AG20443 (cell line): Measurements from ENCODE around the gene AGT.
"Not testable (repeated sequence)": the region's sequence is repeated elsewhere in the genome, so short reads cannot be mapped to it uniquely, and the experiment has no call there.

Source experiments
- DNase-seq: peaks from one replicate; pipeline ENCODE4 v3.0.0; 2012; ENCODE audit warnings: low spot score, mixed read lengths

AGT gene

GRCh38 chr1:230707732-230708630 is 5.9 kb downstream of the AGT start:
- no peak for DNase-seq

DNA sequence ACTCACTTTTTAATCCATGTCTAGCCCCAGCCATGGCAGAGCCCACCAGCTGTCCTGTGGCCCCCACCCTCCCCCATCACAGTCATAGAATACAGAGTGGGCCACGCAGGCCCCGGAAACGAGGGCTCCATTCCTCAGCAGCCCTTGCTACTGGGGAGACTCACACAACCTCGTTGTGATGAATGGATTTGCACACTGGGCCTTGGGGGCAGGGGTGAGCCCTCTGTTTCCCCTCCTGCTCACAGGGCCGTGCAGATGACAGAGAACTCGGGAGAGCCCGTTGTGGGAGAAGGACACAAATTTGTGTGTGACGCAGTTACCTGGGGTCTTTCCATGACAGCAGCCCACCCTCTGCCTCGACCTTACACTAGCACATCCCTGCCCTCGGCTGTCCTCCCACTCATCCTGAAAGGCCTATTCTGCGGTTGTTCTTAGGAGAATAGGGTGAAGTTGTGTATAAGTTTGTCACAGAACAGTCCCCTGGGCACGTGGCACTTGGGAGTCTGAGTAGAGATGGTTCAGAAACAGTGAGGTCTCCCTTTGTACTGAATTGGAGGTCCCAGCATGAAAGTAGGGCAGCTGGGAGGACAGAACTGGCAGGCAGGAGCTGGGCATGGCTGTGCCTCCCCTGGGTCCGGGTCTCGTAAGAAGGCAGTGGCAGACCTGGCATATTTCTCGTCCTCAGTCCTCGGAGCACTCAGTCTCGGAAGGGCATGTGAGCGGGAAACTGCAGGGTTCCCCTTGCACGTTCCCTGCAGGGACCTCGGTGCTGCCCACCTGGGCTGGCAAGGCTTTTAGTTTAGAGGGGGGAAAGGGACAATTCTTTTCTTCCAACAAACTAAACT is 6.8 kb downstream of the AGT start:
- DNase-seq: no peak

DNA sequence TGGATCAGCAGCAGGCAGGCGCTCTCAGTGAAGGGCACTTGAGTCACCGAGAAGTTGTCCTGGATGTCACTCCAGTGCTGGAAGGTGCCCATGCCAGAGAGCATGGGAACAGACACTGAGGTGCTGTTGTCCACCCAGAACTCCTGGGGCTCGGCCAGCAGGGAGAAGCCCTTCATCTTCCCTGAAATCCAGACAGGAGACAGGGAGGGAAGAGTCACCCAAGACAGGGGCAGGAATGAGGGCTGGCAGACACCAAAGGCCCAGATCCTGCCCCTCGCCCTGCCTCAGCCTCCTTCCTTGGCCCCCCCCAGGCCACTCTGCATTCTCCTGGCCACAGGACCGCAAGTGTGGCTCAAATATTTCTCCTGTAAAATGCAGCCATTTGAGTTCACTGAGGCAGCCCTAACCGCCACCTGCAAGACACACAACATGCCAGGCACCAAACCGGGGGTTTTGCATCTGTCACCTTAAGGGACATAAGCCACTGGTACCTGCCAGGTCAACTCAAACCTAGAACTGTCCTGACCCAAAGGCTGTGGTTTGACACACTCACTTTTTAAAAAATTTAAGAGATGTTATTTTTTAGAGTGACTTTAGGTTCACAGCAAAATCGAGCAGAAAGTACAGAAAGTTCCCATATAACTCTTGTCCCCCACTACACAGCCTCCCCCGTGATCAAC is 7.8 kb downstream of the AGT start:
- DNase-seq: no peak

- DNase-seq: no peak
Measured at GRCh38 chr1:230705289-230706019, 8.5 kb downstream of the AGT start.

GRCh38 chr1:230704830-230705229 is 9.1 kb downstream of the AGT start:
- DNase-seq: no peak

GRCh38 chr1:230703679-230704385 is 10.1 kb downstream of the AGT start:
- no peak for DNase-seq

GRCh38 chr1:230702934-230703678 is 10.8 kb downstream of the AGT start:
- DNase-seq: no peak

DNA sequence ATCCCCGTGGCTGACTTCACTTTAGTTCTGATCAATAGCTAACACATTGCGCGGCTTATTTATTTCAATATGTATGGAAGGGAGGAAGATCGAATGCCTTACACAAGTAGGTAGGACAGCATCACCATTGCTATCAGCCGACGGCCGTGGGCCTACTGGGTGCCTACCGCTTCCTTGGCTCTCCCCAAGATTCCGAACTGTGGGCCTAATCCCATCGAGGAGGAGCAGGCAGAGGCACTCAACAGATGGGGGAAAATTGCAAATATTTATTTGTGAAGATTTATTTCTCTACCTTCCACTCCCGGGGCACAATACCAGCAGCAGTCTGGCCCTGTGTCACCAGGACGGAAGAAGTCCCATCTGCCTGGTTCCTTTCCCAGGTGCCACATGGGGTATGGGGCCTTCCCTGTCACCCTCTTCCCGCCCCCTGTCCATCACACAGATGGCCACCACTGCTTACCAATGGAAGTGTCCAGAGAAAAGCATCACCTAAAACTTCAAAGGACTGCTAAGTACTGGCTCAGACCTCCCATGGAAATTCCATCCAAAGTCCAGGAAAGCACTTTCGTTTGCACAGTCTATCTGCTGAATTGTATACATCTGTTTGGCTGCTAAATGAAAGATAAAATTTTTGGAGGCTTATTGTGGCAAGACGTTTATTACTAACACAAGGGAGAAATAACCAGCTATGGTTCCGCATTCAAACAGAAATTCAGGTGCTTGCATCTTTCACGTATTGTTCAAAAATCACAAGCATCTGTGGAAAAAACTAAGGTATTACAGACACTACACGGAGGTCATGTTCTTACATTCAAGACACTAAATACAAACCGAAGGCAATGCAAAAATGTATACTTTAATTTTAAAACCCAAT is 11.8 kb downstream of the AGT start:
- DNase-seq: no peak

GRCh38 chr1:230701434-230701833 is 12.5 kb downstream of the AGT start:
- no peak for DNase-seq

GRCh38 chr1:230700132-230700531 is 13.8 kb downstream of the AGT start:
- no peak for DNase-seq

GRCh38 chr1:230699716-230700115 is 14.2 kb downstream of the AGT start:
- DNase-seq: no peak

- DNase-seq: not testable (repeated sequence)
Measured at GRCh38 chr1:230698964-230699363, 15.0 kb downstream of the AGT start.

- no peak for DNase-seq
Measured at GRCh38 chr1:230698130-230698529, 15.8 kb downstream of the AGT start.

GRCh38 chr1:230696722-230697437 is 17.0 kb downstream of the AGT start:
- DNase-seq: peak; percentile 50

- no peak for DNase-seq
Measured at GRCh38 chr1:230696218-230696617, 17.7 kb downstream of the AGT start.

DNA sequence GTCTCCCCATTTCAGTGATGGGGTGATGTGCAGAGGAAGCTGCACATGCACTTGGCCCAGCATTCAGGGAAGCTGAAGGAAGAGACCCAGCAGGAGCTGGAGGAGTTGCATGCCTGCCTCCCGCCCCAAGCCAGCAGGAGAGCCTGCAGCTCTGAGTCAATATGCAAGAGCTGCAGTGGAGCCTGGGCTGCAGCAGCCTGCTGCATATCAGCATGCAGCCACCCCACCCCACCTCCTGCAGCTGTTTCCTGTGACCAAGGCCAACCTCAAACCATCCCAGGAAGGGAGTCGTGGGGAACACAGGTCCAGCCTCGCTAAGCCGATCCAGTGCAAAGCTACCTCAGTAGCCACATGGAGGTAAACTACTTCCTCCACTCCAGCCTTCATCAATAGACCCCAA is 18.9 kb downstream of the AGT start:
- DNase-seq: no peak

DNA sequence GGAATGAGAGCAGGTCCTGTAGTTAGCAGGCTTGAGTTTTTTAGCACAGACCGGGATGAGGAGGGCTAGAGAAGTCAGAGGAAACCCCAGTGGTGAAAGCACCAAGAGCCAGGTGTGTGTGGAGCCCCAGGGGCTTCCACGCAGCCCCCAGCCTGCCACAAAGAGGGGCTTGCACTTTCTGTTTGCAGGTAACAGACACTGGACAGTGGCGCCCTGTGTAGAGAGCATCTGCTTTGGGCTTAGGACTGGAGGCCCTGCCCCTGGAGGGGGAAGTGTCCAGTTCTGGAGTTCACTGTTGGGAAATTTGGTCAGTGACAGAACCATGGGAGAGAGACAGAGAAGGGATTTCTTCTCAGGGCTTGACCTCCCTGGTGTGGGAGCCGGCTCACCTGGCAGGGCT is 19.5 kb downstream of the AGT start:
- DNase-seq: no peak

- DNase-seq: no peak
Measured at GRCh38 chr1:230693777-230694176, 20.1 kb downstream of the AGT start.

- DNase-seq: no peak
Measured at GRCh38 chr1:230693221-230693620, 20.7 kb downstream of the AGT start.
